H1 (cell line): Measurements from ENCODE around the gene CUL2. TPM values are rescaled to one million over a fixed set of nuclear protein-coding genes. Genes with fewer than 3 reads are reported as not detected.

Experiments
- BACH1 ChIP-seq: IDR thresholded peaks from 2 replicates; pipeline ENCODE4 v1.6.1; 2012; ENCODE audit warnings: low read length, improper control_type of control experiment
- CEBPB ChIP-seq: IDR thresholded peaks from 2 replicates; pipeline ENCODE4 v1.6.1; 2012; ENCODE audit warnings: low read depth, low read length
- HDAC2 ChIP-seq, 2 experiments: fragments of 300-600 bp in 1 of 2; sonication (generic) in 1 of 2; IDR thresholded peaks; 2 replicates each; pipeline ENCODE4 v1.6.1; 2011 to 2012; ENCODE audit warnings: low read depth in 2 of 2, low read length in 2 of 2, mild to moderate bottlenecking in 2 of 2, moderate library complexity in 2 of 2, borderline replicate concordance in 1 of 2, inconsistent platforms in 1 of 2
- SIN3A ChIP-seq, 2 experiments: IDR thresholded peaks in 1 of 2; conservative IDR thresholded peaks in 1 of 2; 2 replicates each; pipeline ENCODE4 v1.6.1; 2011 to 2012; ENCODE audit warnings: low read length in 2 of 2, improper control_type of control experiment in 1 of 2, low read depth in 1 of 2, mild to moderate bottlenecking in 1 of 2
- TCF12 ChIP-seq: IDR thresholded peaks from 2 replicates; pipeline ENCODE4 v1.6.1; 2011; ENCODE audit warnings: low read depth, mild to moderate bottlenecking, low read length
- polyA plus RNA-seq, 7 experiments: library from polyadenylated mRNA; depleted of rRNA in 3 of 7; stranded (reverse) in 5 of 7; unstranded in 2 of 7; fragments of >200 nt in 5 of 7; fragments of 200-250 nt in 2 of 7; gene quantifications; 1 replicate in 5 of 7; 2 replicates in 1 of 7; 4 replicates in 1 of 7; pipeline versions ENCODE4 v1.2.1 to v1.2.3, GENCODE V29; 2011 to 2013; ENCODE audit warnings: missing spikeins in 2 of 7, mixed read lengths in 2 of 7
- total RNA-seq: library from RNA; stranded (reverse); fragmentation: NEBNext Ultra II Directional; extraction: Animal tissue kit (Norgen Biotek cat#: 25700); gene quantifications from 2 replicates; pipeline ENCODE4 v1.2.1, GENCODE V29; 2021
- TF ChIP-seq, protein P1 (sequence below): fragments of 300-600 bp; sonication (generic); IDR thresholded peaks from 2 replicates; pipeline ENCODE4 v1.7.1; 2012; ENCODE audit warnings: low read length, moderate library complexity, mild to moderate bottlenecking, inconsistent platforms; ENCODE audit not compliant: insufficient replicate concordance

CUL2 gene
- total and polyA plus RNA-seq, 2 of the 8 experiments (the other 6 are each of a cell fraction or from before 2014, with no cell fraction given): 10.2 to 43.1 TPM

DNA sequence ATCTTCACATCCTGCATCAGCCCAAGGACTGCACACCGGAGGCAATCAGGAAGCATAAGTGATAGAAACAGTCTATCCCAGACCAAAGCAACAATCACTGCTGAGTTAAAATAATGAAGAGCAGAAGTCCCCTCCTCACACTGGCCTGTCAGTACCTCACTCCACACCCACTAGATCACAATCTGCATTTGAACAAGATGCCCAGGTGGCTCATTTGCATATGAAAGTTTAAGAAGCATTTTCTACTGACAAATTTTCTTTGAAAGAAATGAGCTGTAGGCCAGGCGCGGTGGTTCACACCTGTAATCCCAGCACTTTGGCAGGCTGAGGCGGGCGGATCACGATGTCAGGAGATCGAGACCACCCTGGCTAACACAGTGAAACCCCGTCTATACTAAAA lies 77.4 kb downstream of the CUL2 start (continued):
- TF ChIP-seq, protein P1, sequence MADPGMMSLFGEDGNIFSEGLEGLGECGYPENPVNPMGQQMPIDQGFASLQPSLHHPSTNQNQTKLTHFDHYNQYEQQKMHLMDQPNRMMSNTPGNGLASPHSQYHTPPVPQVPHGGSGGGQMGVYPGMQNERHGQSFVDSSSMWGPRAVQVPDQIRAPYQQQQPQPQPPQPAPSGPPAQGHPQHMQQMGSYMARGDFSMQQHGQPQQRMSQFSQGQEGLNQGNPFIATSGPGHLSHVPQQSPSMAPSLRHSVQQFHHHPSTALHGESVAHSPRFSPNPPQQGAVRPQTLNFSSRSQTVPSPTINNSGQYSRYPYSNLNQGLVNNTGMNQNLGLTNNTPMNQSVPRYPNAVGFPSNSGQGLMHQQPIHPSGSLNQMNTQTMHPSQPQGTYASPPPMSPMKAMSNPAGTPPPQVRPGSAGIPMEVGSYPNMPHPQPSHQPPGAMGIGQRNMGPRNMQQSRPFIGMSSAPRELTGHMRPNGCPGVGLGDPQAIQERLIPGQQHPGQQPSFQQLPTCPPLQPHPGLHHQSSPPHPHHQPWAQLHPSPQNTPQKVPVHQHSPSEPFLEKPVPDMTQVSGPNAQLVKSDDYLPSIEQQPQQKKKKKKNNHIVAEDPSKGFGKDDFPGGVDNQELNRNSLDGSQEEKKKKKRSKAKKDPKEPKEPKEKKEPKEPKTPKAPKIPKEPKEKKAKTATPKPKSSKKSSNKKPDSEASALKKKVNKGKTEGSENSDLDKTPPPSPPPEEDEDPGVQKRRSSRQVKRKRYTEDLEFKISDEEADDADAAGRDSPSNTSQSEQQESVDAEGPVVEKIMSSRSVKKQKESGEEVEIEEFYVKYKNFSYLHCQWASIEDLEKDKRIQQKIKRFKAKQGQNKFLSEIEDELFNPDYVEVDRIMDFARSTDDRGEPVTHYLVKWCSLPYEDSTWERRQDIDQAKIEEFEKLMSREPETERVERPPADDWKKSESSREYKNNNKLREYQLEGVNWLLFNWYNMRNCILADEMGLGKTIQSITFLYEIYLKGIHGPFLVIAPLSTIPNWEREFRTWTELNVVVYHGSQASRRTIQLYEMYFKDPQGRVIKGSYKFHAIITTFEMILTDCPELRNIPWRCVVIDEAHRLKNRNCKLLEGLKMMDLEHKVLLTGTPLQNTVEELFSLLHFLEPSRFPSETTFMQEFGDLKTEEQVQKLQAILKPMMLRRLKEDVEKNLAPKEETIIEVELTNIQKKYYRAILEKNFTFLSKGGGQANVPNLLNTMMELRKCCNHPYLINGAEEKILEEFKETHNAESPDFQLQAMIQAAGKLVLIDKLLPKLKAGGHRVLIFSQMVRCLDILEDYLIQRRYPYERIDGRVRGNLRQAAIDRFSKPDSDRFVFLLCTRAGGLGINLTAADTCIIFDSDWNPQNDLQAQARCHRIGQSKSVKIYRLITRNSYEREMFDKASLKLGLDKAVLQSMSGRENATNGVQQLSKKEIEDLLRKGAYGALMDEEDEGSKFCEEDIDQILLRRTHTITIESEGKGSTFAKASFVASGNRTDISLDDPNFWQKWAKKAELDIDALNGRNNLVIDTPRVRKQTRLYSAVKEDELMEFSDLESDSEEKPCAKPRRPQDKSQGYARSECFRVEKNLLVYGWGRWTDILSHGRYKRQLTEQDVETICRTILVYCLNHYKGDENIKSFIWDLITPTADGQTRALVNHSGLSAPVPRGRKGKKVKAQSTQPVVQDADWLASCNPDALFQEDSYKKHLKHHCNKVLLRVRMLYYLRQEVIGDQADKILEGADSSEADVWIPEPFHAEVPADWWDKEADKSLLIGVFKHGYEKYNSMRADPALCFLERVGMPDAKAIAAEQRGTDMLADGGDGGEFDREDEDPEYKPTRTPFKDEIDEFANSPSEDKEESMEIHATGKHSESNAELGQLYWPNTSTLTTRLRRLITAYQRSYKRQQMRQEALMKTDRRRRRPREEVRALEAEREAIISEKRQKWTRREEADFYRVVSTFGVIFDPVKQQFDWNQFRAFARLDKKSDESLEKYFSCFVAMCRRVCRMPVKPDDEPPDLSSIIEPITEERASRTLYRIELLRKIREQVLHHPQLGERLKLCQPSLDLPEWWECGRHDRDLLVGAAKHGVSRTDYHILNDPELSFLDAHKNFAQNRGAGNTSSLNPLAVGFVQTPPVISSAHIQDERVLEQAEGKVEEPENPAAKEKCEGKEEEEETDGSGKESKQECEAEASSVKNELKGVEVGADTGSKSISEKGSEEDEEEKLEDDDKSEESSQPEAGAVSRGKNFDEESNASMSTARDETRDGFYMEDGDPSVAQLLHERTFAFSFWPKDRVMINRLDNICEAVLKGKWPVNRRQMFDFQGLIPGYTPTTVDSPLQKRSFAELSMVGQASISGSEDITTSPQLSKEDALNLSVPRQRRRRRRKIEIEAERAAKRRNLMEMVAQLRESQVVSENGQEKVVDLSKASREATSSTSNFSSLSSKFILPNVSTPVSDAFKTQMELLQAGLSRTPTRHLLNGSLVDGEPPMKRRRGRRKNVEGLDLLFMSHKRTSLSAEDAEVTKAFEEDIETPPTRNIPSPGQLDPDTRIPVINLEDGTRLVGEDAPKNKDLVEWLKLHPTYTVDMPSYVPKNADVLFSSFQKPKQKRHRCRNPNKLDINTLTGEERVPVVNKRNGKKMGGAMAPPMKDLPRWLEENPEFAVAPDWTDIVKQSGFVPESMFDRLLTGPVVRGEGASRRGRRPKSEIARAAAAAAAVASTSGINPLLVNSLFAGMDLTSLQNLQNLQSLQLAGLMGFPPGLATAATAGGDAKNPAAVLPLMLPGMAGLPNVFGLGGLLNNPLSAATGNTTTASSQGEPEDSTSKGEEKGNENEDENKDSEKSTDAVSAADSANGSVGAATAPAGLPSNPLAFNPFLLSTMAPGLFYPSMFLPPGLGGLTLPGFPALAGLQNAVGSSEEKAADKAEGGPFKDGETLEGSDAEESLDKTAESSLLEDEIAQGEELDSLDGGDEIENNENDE: no peak
- TF ChIP-seq SIN3A (conservative IDR thresholded peaks at IDR 0.05 in 1 of 2, IDR thresholded peaks at IDR 0.05 in 1 of 2; ENCODE audit: low read depth in 1 of 2, low read length in 2 of 2): peak; percentile 52 to 78; a peak in 2 of 4 replicates
- no peak for TF ChIP-seq HDAC2 (IDR thresholded peaks at IDR 0.05; ENCODE audit: borderline replicate concordance in 1 of 2, low read depth in 2 of 2, low read length in 2 of 2)
- peak; percentile 84; the same call in 1 of the 2 replicates for TF ChIP-seq TCF12
- peak; percentile 36; the same call in 1 of the 2 replicates for TF ChIP-seq BACH1
- no peak for TF ChIP-seq CEBPB
